HG02678 (cell line): ENCODE results near the gene JAG2.

ENCODE experiments used
- ATAC-seq: cut with Tn5 transposase; IDR thresholded peaks from one replicate; pipeline ENCODE4 v1.9.1; 2021; ENCODE audit warnings: mild to moderate bottlenecking, moderate library complexity; ENCODE audit not compliant: unreplicated experiment

JAG2 gene

GRCh38 chr14:105167303-105168092 is 1.1 kb downstream of the JAG2 start:
- ATAC-seq, result no peak

- no peak for ATAC-seq
Observed at GRCh38 chr14:105166571-105167302, 1.8 kb downstream of the JAG2 start.

DNA sequence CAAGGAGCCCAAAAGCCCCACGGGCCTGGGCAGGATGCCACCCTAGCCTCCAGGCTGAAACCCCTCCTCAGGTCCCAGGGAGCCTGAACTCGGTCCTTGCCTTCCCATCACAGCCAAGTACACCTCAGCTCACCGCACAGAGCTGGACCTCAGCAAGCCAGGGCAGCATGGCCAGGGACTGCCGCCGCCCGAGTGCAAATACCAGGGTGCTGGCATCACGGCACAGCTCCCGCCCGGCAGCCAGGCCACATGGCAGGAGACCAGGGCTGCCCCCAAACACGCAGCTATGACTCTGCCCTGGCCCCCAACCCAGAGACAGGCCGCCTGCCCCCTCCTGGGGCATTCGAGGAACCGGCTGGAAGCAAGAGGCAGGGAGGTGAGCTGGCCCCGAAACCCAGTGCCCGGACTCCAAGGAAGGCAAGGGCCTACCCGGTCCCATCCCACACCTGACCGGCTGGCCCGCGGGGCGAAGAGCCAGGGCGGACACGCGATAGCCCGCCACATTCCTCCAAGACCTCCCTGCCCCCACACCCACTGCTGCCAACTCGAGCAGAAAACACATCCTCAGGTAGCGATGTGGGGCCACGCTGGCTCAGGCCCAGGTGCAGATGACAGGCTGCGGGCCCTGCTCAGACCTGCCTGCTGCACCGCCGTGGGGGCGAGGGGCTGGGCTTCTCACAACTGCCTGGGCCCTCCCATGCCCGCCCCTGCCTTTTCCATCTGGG is 2.7 kb downstream of the JAG2 start:
- ATAC-seq, result no peak

DNA sequence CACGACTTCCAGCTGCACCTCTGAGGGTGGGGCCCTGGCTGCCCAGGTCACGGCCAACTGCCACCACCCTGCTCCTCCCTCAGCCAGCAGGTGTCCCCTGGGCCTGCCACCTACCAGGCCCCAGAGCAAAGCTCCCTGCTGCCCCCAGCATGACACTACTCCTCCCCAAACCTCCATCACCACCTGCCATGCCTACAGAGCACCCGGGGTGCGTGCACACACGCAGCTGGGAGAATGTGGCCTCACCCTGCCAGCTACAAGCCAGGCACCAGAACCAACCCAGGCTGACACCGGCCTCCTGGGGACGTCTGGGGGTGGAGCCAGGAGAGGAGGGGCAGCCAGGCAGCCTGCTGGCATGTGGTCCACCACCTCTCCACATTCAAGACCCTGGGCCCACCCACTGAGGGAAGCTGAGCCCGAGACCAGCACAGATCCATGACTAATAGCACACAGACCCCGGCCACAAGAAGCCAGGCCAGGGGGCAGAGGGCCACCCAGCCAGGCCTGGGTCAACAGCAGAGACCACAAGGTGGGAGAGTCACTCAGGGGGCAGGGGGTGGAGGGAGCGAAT is 3.4 kb downstream of the JAG2 start:
- no peak for ATAC-seq

GRCh38 chr14:105163040-105163742 is 5.4 kb downstream of the JAG2 start:
- no peak for ATAC-seq

DNA sequence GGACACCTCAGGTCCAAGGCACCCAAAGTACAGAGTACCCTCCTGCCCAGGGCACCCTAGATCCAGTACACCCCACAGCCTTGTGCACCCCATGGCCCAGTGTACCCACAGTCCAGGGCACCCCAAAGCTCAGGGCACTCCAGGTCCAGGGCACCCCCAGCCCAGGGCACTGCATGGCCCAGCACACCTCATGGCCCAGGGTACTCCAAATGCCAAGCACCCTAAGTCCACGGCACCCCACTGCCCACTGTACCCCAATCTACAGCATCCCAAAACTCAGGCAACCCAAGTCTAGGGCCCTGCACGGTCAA is 6.0 kb downstream of the JAG2 start:
- ATAC-seq, result no peak

DNA sequence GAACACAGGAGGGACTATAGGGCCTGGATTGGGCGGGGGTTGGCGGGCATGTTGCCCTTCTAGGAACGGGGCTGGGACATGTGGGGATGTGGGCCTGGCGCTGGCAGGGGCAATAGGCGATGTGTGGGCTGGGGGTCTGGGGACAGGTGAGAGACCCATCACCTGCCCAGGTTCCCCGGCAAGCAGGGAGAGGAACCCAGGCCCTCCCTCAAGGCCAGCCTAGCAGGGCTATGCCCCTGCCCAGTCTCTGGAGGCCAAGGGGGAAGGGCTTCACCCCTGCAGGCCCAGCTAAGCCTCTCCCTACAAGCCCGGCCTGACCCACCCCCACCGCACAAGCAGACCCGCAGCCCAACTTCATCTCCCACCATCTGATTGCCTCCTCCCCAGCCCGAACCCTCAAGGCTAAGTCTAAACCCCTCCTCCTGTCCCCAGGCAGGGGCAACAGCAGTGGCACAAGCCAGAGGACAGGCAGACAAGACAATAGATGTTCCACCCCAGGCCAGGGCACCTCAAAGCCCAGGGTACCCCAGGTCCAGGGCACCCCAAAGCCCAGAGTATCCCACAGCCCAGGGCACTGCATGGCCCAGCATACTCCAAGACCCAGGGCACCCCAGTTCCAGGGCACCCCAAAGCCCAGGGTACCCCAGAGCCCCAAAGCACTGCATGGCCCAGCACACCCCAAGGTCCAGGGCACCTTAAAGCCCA is 6.5 kb downstream of the JAG2 start:
- no peak for ATAC-seq

DNA sequence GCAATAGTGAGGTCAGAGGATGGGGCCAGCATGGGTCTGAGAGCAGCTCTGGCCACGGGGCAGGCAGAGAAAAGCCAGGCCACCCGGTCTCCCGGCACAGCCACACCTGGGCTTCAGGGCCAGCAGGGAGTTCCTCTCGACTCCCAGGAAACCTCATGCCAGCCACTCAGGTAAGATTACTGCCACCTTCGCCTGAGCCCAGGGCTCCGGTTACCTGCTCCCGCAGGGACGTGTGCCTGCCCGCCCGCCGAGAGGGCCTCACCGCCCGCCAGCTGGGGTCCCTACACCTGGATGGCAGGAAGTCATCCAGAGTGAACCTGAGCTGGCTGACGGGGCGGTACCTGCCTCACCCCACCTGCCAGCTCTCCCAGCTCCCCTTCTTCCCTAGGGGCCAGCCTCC is 7.3 kb downstream of the JAG2 start:
- ATAC-seq, result no peak

- no peak for ATAC-seq
Observed at GRCh38 chr14:105160776-105161175, 7.8 kb downstream of the JAG2 start.

DNA sequence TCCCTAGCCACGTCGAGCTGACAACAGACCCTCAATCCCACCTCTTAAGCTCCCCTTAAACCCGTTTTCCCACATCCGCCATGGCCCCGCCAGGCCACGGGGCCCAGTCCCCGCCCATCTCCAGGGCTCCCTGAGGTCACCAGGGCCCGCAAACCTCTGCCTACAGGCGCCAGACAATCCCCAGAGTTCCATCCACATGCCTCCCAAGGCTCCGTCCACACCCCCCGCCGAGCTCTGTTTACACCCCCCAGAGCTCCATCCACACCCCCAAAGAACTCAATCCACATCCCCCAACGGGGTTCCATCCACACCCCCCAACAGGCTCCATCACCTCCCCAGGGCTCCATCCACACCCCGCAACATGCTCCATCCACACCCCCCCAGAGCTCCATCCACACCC is 9.2 kb downstream of the JAG2 start:
- no peak for ATAC-seq

DNA sequence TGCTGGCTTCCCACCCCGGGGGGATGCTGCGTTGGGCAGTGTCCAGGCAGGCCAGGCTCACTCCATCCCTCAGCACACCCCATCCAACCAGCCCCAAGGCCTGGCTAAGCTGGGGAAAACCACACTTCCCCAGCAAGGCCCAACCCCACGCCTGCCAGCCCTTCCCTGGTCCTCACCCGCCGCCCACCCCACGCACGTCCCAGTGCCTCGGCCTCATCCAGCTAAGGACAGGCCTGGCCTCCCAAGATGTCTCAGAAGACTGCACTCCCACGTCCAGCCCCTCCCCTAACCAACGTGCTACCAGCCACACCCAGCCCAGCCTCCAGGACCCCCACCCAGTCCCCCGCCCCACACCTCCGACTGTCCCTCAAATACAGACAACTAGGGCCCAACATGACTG is 9.8 kb downstream of the JAG2 start:
- no peak for ATAC-seq

DNA sequence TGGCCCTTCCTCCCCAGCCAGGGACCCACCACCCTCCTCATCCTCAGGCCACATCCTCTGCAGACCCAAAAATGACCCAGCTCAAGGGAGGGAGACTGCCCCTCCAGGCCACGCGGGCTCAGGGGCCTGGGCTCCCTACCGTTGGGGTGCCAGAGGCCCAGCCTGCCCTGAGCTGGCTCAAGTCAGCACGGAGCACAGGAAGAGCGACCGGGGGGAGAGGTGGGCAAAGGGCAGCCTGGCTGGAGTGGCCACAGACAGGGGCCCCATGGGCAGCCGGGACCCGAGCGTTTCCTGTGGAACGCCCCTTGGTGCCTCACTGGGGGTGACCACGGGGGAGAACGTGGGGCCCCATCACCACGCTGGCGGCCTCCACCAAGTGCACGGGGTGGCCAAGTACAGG is 10.7 kb downstream of the JAG2 start:
- no peak for ATAC-seq

DNA sequence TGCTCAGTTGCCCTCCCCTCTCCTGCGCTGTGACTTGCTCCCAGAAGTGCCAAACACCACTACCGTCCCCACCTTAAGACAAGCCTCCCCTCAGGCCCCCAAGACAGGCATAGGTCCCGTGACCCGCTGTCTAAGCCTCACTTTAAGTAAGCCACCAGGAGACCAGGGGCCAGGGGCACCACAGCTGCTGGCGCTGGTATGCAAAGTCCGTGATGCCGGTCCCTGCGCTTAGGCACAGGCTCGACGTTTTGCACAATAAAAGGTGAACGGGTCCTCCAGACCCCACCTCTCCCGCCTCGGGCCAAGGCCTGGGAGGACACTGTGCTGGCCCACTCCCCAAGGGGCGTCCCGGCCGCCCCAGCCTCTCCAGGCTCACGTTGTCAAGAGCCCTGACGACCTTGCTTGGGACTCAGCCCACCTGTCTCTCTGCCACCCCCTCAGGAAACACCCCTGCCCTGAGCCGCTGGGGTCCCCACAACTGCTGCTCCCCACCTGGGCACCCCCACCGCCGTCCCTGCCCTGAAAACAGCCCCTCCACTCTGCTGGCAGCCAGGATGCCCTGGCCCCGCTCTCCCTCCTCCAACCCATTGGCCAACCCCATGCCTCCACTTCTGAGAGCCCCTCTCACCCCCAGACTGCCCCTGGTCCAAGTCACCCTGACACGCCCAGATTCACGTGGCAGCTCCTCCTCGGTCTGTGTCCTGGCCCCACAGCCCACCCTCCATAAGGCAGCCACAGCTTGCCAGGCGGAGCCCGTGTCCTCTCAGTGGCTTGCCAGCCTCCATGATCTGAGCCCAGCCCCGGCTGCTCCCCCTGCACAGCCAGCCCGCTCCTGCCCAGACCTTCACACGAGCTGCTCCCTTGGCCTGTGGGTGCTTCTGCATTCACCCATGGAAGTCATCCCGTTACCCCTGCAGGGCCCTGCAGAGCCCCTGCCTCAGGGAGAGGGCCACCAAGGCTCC is 11.9 kb downstream of the JAG2 start:
- no peak for ATAC-seq

DNA sequence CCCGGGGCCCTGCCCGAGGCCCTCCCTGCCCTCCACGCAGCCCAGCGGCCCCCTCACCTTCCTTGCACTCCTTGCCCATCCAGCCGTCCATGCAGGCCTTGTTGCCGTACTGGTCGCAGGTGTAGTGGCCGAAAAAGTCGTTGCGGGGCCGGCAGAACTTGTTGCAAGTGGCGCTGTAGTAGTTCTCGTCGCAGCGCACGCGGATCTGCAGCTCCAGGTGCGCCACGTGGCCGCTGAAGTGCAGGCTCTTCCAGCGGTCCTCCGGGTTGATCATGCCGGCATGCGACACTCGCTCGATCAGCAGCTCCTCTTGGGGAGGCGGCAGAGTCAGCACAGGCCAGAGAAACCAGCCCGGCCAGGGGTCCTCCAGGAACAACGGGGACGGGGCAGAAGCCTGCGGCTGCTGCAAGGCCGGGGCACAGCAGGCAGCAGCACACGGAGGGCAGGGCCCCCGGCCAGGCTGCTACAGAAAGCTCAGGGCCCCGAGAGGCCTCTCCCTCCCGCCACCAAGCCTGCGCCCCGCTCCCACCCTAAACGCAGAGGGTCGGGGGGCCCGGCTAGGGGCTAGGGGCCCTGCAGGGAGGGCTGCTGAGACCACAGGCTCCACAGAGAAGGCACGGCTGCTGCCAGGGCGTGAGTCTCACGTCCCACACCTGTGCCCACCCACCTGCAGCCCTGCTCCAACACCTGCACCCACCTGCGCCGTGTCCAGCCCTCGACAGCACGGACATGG is 12.7 kb downstream of the JAG2 start:
- ATAC-seq, result no peak

- no peak for ATAC-seq
Observed at GRCh38 chr14:105155071-105155651, 13.4 kb downstream of the JAG2 start.

- no peak for ATAC-seq
Observed at GRCh38 chr14:105154476-105154871, 14.1 kb downstream of the JAG2 start.

GRCh38 chr14:105153739-105154475 is 14.7 kb downstream of the JAG2 start:
- ATAC-seq, result no peak

GRCh38 chr14:105153331-105153731 is 15.2 kb downstream of the JAG2 start:
- no peak for ATAC-seq
